Breast epithelium (tissue), 3 donors: Measurements from ENCODE around the gene BIRC7.

ENCODE experiments used
- POLR2AphosphoS5 ChIP-seq, 3 donors: sonication (generic); formaldehyde crosslinking; IDR thresholded peaks; one replicate each; pipeline ENCODE4 v1.6.1; 2017; ENCODE audit warnings: antibody characterized with exemption in 3 of 3
- TF ChIP-seq, protein P1 (sequence below), 3 donors: fragments of 450-650 bp; IDR thresholded peaks; one replicate each; pipeline ENCODE4 v1.5.1; 2016 to 2017; ENCODE audit warnings: antibody characterized with exemption in 3 of 3, mild to moderate bottlenecking in 3 of 3, moderate library complexity in 3 of 3

DNA sequence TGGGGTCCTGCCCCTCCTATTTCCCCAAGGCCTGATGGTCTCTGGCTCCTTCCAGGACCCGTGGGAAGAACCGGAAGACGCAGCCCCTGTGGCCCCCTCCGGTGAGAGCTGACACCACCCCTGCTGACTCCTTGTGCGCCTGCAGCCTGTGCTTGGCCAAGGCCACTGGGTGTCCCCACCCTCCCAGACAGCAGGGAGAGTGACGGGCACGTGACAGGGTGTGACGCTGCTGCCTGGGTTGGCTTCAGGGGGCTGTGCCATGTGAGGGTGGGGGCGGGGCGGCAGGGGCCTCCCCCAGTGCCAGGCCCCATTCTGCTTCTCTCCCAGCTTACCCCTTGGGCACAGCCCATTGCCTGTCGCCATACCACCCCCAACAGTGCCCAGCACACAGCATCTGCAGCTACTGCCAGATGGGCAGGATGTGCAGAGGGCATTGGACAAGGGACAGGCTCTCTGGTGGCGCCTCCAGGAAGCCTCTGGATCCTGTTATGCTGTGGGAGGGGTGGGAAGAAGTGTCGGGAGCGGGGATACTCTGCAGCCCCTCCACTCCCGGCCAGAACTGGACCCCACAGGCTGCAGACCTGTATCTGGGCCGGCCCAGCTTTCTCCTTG is 2.9 kb downstream of the BIRC7 start:
- TF ChIP-seq, protein P1, sequence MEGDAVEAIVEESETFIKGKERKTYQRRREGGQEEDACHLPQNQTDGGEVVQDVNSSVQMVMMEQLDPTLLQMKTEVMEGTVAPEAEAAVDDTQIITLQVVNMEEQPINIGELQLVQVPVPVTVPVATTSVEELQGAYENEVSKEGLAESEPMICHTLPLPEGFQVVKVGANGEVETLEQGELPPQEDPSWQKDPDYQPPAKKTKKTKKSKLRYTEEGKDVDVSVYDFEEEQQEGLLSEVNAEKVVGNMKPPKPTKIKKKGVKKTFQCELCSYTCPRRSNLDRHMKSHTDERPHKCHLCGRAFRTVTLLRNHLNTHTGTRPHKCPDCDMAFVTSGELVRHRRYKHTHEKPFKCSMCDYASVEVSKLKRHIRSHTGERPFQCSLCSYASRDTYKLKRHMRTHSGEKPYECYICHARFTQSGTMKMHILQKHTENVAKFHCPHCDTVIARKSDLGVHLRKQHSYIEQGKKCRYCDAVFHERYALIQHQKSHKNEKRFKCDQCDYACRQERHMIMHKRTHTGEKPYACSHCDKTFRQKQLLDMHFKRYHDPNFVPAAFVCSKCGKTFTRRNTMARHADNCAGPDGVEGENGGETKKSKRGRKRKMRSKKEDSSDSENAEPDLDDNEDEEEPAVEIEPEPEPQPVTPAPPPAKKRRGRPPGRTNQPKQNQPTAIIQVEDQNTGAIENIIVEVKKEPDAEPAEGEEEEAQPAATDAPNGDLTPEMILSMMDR (IDR thresholded peaks at IDR 0.05), result no peak
- no peak for TF ChIP-seq POLR2AphosphoS5 (IDR thresholded peaks at IDR 0.05)
